SK-N-SH treated with all-trans-retinoic acid at 6 μM for 48 hours (cell line): ENCODE data around the gene ZBTB46.

ENCODE experiments used
- ATAC-seq: fragments of 200-7000 bp; cut with Tn5 transposase; 3 replicates; pipeline ENCODE4 v1.9.1; 2020; ENCODE audit warnings: mild to moderate bottlenecking, moderate library complexity
- ARNTL ChIP-seq: fragments of 450-650 bp; formaldehyde crosslinking; IDR thresholded peaks from 2 replicates; pipeline ENCODE4 v1.5.0; 2020; ENCODE audit warnings: low read depth, mild to moderate bottlenecking, moderate library complexity, borderline replicate concordance
- BACH2 ChIP-seq: fragments of 250-450 bp; sonication (Bioruptor Pico); IDR thresholded peaks from 2 replicates; pipeline ENCODE4 v1.9.0; 2021; ENCODE audit warnings: mild to moderate bottlenecking, borderline replicate concordance
- CSDC2 ChIP-seq: fragments of 250-450 bp; sonication (Bioruptor Pico); IDR thresholded peaks from 2 replicates; pipeline ENCODE4 v1.5.0; 2020; ENCODE audit warnings: mild to moderate bottlenecking, moderate library complexity
- ESRRG ChIP-seq: fragments of 250-450 bp; sonication (Bioruptor Pico); IDR thresholded peaks from 2 replicates; pipeline ENCODE4 v1.6.1; 2021; ENCODE audit warnings: mild to moderate bottlenecking
- GLIS3 ChIP-seq: fragments of 250-450 bp; sonication (Bioruptor Pico); IDR thresholded peaks from 2 replicates; pipeline ENCODE4 v1.5.0; 2020; ENCODE audit warnings: mild to moderate bottlenecking, moderate library complexity
- ISL1 ChIP-seq: fragments of 250-450 bp; sonication (Bioruptor Pico); IDR thresholded peaks from 2 replicates; pipeline ENCODE4 v2.1.2; 2022; ENCODE audit warnings: mild to moderate bottlenecking, moderate library complexity
- OSR1 ChIP-seq: fragments of 250-450 bp; sonication (Bioruptor Pico); IDR thresholded peaks from 2 replicates; pipeline ENCODE4 v1.8.0; 2022; ENCODE audit warnings: moderate library complexity, mild to moderate bottlenecking, inconsistent platforms
- RARB ChIP-seq: fragments of 250-450 bp; sonication (Bioruptor Pico); IDR thresholded peaks from 2 replicates; pipeline ENCODE4 v1.8.0; 2021; ENCODE audit warnings: mild to moderate bottlenecking, moderate library complexity
- SNAI2 ChIP-seq: fragments of 250-450 bp; sonication (Bioruptor Pico); IDR thresholded peaks from 2 replicates; pipeline ENCODE4 v1.5.0; 2020; ENCODE audit warnings: mild to moderate bottlenecking, moderate library complexity
- TCF4 ChIP-seq: fragments of 250-450 bp; sonication (Bioruptor Pico); IDR thresholded peaks from 2 replicates; pipeline ENCODE4 v1.8.0; 2021; ENCODE audit warnings: mild to moderate bottlenecking, moderate library complexity, borderline replicate concordance
- TOX ChIP-seq: fragments of 250-450 bp; sonication (Bioruptor Pico); IDR thresholded peaks from 2 replicates; pipeline ENCODE4 v1.8.0; 2021; ENCODE audit warnings: mild to moderate bottlenecking, moderate library complexity, borderline replicate concordance
- ZC3H10 ChIP-seq: fragments of 250-450 bp; sonication (Bioruptor Pico); IDR thresholded peaks from 2 replicates; pipeline ENCODE4 v1.5.1; 2021; ENCODE audit warnings: mild to moderate bottlenecking, moderate library complexity
- ZFP3 ChIP-seq: fragments of 250-450 bp; sonication (Bioruptor Pico); IDR thresholded peaks from 2 replicates; pipeline ENCODE4 v1.5.0; 2020; ENCODE audit warnings: mild to moderate bottlenecking, moderate library complexity
- ZFP30 ChIP-seq: fragments of 450-650 bp; formaldehyde crosslinking; IDR thresholded peaks from 2 replicates; pipeline ENCODE4 v1.5.0; 2022; ENCODE audit warnings: mild to moderate bottlenecking, moderate library complexity
- ZNF565 ChIP-seq: fragments of 450-650 bp; formaldehyde crosslinking; conservative IDR thresholded peaks from 2 replicates; pipeline ENCODE4 v1.5.0; 2020; ENCODE audit warnings: low read depth, mild to moderate bottlenecking, moderate library complexity
- ZNF70 ChIP-seq: fragments of 450-650 bp; formaldehyde crosslinking; IDR thresholded peaks from 2 replicates; pipeline ENCODE4 v1.5.0; 2020; ENCODE audit warnings: mild to moderate bottlenecking, moderate library complexity
- ZNF8 ChIP-seq: fragments of 450-650 bp; formaldehyde crosslinking; IDR thresholded peaks from 2 replicates; pipeline ENCODE4 v1.5.0; 2020; ENCODE audit warnings: mild to moderate bottlenecking, moderate library complexity
- TF ChIP-seq, protein P1 (sequence below): fragments of 250-450 bp; sonication (Bioruptor Pico); IDR thresholded peaks from 2 replicates; pipeline ENCODE4 v1.5.1; 2020; ENCODE audit warnings: low read depth, mild to moderate bottlenecking, moderate library complexity
- TF ChIP-seq, protein P2 (sequence below): fragments of 250-450 bp; sonication (Bioruptor Pico); IDR thresholded peaks from 2 replicates; pipeline ENCODE4 v1.5.1; 2021; ENCODE audit warnings: mild to moderate bottlenecking, moderate library complexity
- TF ChIP-seq, protein P3 (sequence below): fragments of 250-450 bp; sonication (Bioruptor Pico); IDR thresholded peaks from 2 replicates; pipeline ENCODE4 v1.8.0; 2021; ENCODE audit warnings: low read depth, mild to moderate bottlenecking, moderate library complexity, borderline replicate concordance
- TF ChIP-seq, protein P4 (sequence below): fragments of 250-450 bp; sonication (Bioruptor Pico); IDR thresholded peaks from 2 replicates; pipeline ENCODE4 v1.8.0; 2020; ENCODE audit warnings: mild to moderate bottlenecking, moderate library complexity, borderline replicate concordance
- TF ChIP-seq, protein P5 (sequence below): fragments of 250-450 bp; sonication (Bioruptor Pico); IDR thresholded peaks from 2 replicates; pipeline ENCODE4 v1.5.0; 2020; ENCODE audit warnings: mild to moderate bottlenecking, moderate library complexity

Gene ZBTB46

DNA sequence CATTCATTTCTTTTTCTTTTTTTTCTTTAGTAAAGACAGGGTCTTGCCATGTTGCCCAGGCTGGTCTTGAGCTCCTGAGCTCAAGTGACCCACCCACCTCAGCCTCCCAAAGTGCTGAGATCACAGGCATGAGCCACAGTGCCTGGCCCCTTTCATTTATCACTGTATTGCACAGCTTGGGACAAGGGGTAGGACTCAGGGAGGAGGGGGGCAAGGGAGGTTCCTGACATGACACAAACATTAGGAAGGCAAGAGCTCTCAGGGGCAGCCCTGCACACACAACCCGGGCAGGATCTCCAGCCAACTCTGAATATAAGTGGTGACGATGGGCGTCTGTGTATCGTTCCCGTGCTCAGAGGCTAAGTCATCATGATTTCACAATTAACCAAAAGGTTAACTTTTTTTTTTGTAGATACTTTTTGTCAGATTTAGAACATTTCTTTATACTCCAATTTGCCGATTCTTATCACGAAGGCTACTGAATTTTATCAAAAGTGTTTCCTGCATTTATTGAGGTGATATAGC is 71.6 kb downstream of the ZBTB46 start (continued):
- TF ChIP-seq, protein P1, sequence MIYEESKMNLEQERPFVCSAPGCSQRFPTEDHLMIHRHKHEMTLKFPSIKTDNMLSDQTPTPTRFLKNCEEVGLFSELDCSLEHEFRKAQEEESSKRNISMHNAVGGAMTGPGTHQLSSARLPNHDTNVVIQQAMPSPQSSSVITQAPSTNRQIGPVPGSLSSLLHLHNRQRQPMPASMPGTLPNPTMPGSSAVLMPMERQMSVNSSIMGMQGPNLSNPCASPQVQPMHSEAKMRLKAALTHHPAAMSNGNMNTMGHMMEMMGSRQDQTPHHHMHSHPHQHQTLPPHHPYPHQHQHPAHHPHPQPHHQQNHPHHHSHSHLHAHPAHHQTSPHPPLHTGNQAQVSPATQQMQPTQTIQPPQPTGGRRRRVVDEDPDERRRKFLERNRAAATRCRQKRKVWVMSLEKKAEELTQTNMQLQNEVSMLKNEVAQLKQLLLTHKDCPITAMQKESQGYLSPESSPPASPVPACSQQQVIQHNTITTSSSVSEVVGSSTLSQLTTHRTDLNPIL = no peak
- TF ChIP-seq RARB (CRISPR knock-in tag) = no peak

DNA sequence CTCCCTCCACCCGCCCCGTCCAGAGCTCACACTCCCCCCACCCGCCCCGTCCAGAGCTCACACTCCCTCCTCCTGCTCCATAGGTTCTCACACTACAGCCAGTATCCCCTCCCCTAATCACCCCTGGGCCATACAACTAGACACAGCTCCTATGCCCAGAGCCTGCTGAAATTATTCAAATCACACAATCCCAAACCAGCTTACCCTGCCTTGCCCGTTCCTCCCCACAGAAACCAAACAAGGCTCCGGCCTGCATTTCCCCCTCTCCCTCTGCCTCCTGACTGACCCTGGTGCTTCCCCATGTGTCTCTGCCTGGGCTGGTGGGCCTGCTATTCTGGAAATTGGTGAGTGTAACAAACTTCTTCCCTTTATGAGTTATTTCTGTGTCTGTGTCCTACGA is 72.9 kb downstream of the ZBTB46 start:
- TF ChIP-seq TCF4 (no peak), GLIS3 (CRISPR knock-in tag) (no peak), RARB (CRISPR knock-in tag) (no peak), ZFP30 (CRISPR knock-in tag) (no peak), CSDC2 (no peak), SNAI2 (CRISPR knock-in tag) (no peak), BACH2 (CRISPR knock-in tag) (no peak), ISL1 (CRISPR knock-in tag) (no peak), ZNF8 (CRISPR knock-in tag) (no peak), ARNTL (CRISPR knock-in tag) (no peak)
- TF ChIP-seq, protein P1 = no peak
- TF ChIP-seq, protein P2, sequence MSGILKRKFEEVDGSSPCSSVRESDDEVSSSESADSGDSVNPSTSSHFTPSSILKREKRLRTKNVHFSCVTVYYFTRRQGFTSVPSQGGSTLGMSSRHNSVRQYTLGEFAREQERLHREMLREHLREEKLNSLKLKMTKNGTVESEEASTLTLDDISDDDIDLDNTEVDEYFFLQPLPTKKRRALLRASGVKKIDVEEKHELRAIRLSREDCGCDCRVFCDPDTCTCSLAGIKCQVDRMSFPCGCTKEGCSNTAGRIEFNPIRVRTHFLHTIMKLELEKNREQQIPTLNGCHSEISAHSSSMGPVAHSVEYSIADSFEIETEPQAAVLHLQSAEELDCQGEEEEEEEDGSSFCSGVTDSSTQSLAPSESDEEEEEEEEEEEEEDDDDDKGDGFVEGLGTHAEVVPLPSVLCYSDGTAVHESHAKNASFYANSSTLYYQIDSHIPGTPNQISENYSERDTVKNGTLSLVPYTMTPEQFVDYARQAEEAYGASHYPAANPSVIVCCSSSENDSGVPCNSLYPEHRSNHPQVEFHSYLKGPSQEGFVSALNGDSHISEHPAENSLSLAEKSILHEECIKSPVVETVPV (CRISPR knock-in tag) = no peak
- TF ChIP-seq, protein P3, sequence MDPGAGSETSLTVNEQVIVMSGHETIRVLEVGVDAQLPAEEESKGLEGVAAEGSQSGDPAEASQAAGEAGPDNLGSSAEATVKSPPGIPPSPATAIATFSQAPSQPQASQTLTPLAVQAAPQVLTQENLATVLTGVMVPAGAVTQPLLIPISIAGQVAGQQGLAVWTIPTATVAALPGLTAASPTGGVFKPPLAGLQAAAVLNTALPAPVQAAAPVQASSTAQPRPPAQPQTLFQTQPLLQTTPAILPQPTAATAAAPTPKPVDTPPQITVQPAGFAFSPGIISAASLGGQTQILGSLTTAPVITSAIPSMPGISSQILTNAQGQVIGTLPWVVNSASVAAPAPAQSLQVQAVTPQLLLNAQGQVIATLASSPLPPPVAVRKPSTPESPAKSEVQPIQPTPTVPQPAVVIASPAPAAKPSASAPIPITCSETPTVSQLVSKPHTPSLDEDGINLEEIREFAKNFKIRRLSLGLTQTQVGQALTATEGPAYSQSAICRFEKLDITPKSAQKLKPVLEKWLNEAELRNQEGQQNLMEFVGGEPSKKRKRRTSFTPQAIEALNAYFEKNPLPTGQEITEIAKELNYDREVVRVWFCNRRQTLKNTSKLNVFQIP (CRISPR knock-in tag) = no peak
- TF ChIP-seq, all 23 proteins: peak for 0
- no peak for ATAC-seq

DNA sequence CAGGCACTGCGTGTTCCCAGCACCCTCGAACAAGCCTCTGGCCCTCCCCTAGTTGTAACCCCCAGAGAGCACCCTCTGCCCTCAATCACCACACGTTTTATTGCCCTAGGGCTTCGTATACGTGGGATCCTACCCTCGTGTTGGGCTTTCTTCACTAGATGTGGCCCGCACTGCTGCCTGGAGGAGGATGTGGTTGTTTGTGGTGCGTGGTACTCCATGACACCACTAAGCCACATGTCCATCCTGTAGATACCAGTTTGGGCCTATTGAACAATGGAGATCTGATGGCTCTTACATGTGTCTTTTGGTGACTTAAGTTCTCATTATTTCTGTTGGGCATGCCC is 74.4 kb downstream of the ZBTB46 start:
- no peak for ATAC-seq
- no peak for TF ChIP-seq ZFP30 (CRISPR knock-in tag)
- no peak for TF ChIP-seq ZNF8 (CRISPR knock-in tag)
- TF ChIP-seq TCF4 = no peak
- TF ChIP-seq ZNF565 = no peak
- TF ChIP-seq, protein P3 (CRISPR knock-in tag) = no peak
- TF ChIP-seq ZC3H10 (CRISPR knock-in tag) = no peak
- no peak for TF ChIP-seq ESRRG
- no peak for TF ChIP-seq SNAI2 (CRISPR knock-in tag)
- TF ChIP-seq RARB (CRISPR knock-in tag) = no peak
- TF ChIP-seq OSR1 (CRISPR knock-in tag) = no peak
- TF ChIP-seq ZFP3 (CRISPR knock-in tag) = no peak
- no peak for TF ChIP-seq CSDC2
- TF ChIP-seq BACH2 (CRISPR knock-in tag) = no peak
- TF ChIP-seq ARNTL (CRISPR knock-in tag) = no peak
- TF ChIP-seq, protein P2 (CRISPR knock-in tag) = no peak
- no peak for TF ChIP-seq GLIS3 (CRISPR knock-in tag)
- TF ChIP-seq, protein P4, sequence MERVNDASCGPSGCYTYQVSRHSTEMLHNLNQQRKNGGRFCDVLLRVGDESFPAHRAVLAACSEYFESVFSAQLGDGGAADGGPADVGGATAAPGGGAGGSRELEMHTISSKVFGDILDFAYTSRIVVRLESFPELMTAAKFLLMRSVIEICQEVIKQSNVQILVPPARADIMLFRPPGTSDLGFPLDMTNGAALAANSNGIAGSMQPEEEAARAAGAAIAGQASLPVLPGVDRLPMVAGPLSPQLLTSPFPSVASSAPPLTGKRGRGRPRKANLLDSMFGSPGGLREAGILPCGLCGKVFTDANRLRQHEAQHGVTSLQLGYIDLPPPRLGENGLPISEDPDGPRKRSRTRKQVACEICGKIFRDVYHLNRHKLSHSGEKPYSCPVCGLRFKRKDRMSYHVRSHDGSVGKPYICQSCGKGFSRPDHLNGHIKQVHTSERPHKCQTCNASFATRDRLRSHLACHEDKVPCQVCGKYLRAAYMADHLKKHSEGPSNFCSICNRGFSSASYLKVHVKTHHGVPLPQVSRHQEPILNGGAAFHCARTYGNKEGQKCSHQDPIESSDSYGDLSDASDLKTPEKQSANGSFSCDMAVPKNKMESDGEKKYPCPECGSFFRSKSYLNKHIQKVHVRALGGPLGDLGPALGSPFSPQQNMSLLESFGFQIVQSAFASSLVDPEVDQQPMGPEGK (CRISPR knock-in tag) = no peak
- no peak for TF ChIP-seq TOX (CRISPR knock-in tag)
- TF ChIP-seq, protein P5, sequence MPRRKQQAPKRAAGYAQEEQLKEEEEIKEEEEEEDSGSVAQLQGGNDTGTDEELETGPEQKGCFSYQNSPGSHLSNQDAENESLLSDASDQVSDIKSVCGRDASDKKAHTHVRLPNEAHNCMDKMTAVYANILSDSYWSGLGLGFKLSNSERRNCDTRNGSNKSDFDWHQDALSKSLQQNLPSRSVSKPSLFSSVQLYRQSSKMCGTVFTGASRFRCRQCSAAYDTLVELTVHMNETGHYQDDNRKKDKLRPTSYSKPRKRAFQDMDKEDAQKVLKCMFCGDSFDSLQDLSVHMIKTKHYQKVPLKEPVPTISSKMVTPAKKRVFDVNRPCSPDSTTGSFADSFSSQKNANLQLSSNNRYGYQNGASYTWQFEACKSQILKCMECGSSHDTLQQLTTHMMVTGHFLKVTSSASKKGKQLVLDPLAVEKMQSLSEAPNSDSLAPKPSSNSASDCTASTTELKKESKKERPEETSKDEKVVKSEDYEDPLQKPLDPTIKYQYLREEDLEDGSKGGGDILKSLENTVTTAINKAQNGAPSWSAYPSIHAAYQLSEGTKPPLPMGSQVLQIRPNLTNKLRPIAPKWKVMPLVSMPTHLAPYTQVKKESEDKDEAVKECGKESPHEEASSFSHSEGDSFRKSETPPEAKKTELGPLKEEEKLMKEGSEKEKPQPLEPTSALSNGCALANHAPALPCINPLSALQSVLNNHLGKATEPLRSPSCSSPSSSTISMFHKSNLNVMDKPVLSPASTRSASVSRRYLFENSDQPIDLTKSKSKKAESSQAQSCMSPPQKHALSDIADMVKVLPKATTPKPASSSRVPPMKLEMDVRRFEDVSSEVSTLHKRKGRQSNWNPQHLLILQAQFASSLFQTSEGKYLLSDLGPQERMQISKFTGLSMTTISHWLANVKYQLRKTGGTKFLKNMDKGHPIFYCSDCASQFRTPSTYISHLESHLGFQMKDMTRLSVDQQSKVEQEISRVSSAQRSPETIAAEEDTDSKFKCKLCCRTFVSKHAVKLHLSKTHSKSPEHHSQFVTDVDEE (CRISPR knock-in tag) = no peak
- TF ChIP-seq ZNF70 (CRISPR knock-in tag) = no peak
- TF ChIP-seq, all 23 proteins: peak for 0
